Measurements from ENCODE around the gene ELK3.

DNA sequence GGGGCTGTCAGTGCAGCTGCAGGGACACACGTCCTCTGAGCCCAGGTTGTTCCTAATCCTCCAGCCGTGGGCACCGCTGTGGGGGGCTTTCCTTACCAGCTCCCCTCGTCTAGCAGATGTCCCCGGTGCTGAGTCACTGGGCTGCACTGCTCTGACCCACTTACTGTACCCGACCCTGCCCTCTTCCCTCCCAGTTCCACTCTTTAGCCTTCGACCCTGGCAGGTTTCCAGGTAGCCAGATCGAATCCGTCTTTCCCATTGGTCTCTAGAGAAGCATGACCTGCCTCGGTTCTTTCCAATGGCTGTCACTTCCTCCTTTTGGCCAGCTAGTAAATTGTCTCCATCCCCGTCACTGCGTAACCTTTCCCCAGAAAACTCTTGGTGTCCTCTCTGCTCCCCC, 48.4 kb downstream of the ELK3 start:
- TF ChIP-seq, protein P1, sequence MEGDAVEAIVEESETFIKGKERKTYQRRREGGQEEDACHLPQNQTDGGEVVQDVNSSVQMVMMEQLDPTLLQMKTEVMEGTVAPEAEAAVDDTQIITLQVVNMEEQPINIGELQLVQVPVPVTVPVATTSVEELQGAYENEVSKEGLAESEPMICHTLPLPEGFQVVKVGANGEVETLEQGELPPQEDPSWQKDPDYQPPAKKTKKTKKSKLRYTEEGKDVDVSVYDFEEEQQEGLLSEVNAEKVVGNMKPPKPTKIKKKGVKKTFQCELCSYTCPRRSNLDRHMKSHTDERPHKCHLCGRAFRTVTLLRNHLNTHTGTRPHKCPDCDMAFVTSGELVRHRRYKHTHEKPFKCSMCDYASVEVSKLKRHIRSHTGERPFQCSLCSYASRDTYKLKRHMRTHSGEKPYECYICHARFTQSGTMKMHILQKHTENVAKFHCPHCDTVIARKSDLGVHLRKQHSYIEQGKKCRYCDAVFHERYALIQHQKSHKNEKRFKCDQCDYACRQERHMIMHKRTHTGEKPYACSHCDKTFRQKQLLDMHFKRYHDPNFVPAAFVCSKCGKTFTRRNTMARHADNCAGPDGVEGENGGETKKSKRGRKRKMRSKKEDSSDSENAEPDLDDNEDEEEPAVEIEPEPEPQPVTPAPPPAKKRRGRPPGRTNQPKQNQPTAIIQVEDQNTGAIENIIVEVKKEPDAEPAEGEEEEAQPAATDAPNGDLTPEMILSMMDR (conservative IDR thresholded peaks at IDR 0.05 in 1 of 2, IDR thresholded peaks at IDR 0.05 in 1 of 2; ENCODE audit: extremely low read depth in 1 of 2, insufficient read depth in 1 of 2, low read depth in 1 of 2, low read length in 2 of 2): no peak
- TF ChIP-seq EZH2 (IDR thresholded peaks at IDR 0.05; ENCODE audit: borderline replicate concordance, low read length): no peak

Measured in mammary epithelial cell (primary cell).